Mucosa of rectum (tissue), 2 donors: Measurements from ENCODE around the gene DOCK10.

Source experiments
- H3K27ac ChIP-seq, 2 donors: one replicate each; pipeline ENCODE4 v1.7.0; 2013; ENCODE audit warnings: inconsistent platforms in 2 of 2, low read depth in 2 of 2, low read length in 2 of 2
- H3K27me3 ChIP-seq, 2 donors: one replicate each; pipeline ENCODE4 v1.7.0; 2013; ENCODE audit warnings: low read length in 2 of 2; ENCODE audit not compliant: control insufficient read depth in 2 of 2, insufficient read depth in 2 of 2
- H3K36me3 ChIP-seq, 2 donors: one replicate each; pipeline ENCODE4 v1.7.0; 2013; ENCODE audit warnings: low read length in 2 of 2; ENCODE audit not compliant: control insufficient read depth in 2 of 2, insufficient read depth in 2 of 2
- H3K4me1 ChIP-seq, 2 donors: one replicate each; pipeline ENCODE4 v1.7.0; 2013; ENCODE audit warnings: low read length in 2 of 2, mild to moderate bottlenecking in 1 of 2; ENCODE audit not compliant: control insufficient read depth in 2 of 2, insufficient read depth in 2 of 2
- H3K4me3 ChIP-seq, 2 donors: one replicate each; pipeline ENCODE4 v1.7.0; 2013; ENCODE audit warnings: low read length in 2 of 2
- H3K9ac ChIP-seq, 2 donors: one replicate each; pipeline ENCODE4 v1.7.0; 2013; ENCODE audit warnings: low read length in 2 of 2, low read depth in 1 of 2, mild to moderate bottlenecking in 1 of 2
- H3K9me3 ChIP-seq, 2 donors: one replicate each; pipeline ENCODE4 v1.7.0; 2013; ENCODE audit warnings: low read length in 2 of 2; ENCODE audit not compliant: control insufficient read depth in 2 of 2
- donor health status: healthy.
- donor health status: Normal muscosa, but diverticular disease.

Gene DOCK10

DNA sequence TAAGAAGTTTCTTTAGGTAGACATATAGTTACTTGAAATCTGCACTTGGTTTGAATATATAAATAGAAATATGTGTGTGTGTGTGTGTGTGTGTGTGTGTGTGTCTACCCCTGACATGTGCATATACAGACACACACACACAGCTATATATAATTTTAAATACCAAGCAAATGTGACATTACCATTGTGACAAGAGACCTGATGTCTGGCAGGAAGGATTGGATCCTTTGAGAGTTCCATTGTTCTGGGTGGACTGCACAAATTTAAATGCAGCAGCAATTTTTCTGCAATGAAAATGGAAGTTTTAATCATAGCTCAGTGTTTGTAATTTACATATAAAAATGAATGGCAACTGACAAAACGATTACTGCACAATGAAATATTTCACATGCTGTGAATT, 238.3 kb downstream of the DOCK10 start:
- Histone ChIP-seq H3K27me3 (no peaks in the 10 kb centered on the region), H3K36me3 (peaks cover 27 to 43% of the 10 kb centered on the region in 2 donors), H3K27ac (no peak overlapping the region), H3K4me1 (no peaks in the 10 kb centered on the region), H3K9ac (no peak overlapping the region), H3K9me3 (no peaks in the 10 kb centered on the region), H3K4me3 (no peak overlapping the region)

DNA sequence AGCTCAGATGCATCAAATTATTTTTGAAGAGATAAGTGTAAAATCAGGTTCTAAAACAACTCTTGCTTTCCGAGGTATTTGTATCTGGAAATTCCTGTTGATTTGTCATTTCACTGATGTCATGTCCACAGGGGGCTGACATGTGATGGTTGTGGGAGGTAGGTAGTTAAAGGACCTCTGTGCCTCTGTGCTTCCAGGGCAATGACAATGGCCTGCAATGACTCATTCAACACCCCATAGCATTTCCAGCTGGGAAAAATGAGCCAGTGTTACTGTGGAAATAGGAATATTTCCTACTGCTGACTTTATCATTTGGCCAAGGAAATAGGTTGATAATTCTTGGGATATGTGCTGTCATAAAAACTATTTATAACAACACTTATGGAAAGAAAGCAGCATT, 239.9 kb downstream of the DOCK10 start:
- H3K27me3 ChIP-seq: no peaks in the 10 kb centered on the region
- no peak overlapping the region for H3K4me3 ChIP-seq
- H3K9me3 ChIP-seq: no peaks in the 10 kb centered on the region
- H3K27ac ChIP-seq: no peak overlapping the region
- H3K4me1 ChIP-seq: no peaks in the 10 kb centered on the region
- no peak overlapping the region for H3K9ac ChIP-seq
- H3K36me3 ChIP-seq: peaks cover 27 to 45% of the 10 kb centered on the region in 2 donors

DNA sequence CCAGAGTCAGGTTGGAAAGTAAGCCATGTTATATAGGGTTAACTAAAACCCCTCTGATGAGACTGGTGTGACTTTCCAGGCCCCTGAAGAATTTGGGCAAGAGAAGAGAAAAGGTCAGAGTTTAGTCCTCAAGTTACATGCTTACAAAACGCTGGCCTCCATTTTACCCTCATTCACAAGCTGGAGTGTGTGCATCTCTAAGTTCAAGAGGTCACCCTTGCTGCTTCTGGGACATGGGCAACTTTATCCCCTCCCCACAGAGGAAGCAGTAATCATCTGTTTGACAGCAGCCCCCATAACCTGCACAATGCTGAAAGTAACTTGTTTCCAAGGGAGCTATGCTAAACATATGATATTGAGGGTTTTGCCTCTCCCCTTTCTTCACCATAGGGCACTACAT, 240.9 kb downstream of the DOCK10 start:
- Histone ChIP-seq H3K36me3 (peaks cover 33 to 43% of the 10 kb centered on the region in 2 donors), H3K9ac (no peak overlapping the region), H3K4me3 (no peak overlapping the region), H3K27ac (no peak overlapping the region), H3K9me3 (no peaks in the 10 kb centered on the region), H3K27me3 (no peaks in the 10 kb centered on the region), H3K4me1 (no peaks in the 10 kb centered on the region)

DNA sequence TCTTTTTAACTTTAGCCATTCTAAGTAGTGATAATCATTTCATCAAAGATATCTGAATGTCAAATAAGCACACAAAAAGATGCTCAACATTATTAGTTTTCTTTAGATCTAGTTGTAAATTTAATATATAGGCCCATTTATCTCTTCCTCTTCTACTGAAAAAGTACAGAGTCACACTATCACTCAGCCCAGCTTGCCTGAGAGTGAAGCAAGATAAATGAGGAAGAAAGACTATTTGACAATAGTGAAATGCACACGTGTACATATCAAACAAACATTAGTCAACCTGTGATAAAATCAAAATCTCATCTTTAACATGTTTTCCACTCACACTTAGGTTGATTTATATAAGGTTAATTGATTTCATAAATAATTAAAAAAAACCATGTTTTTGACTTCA, 242.6 kb downstream of the DOCK10 start:
- H3K27ac ChIP-seq: no peak overlapping the region
- no peaks in the 10 kb centered on the region for H3K4me1 ChIP-seq
- no peak overlapping the region for H3K4me3 ChIP-seq
- no peaks in the 10 kb centered on the region for H3K27me3 ChIP-seq
- peaks cover 29 to 38% of the 10 kb centered on the region in 2 donors for H3K36me3 ChIP-seq
- no peak overlapping the region for H3K9ac ChIP-seq
- H3K9me3 ChIP-seq: no peaks in the 10 kb centered on the region

DNA sequence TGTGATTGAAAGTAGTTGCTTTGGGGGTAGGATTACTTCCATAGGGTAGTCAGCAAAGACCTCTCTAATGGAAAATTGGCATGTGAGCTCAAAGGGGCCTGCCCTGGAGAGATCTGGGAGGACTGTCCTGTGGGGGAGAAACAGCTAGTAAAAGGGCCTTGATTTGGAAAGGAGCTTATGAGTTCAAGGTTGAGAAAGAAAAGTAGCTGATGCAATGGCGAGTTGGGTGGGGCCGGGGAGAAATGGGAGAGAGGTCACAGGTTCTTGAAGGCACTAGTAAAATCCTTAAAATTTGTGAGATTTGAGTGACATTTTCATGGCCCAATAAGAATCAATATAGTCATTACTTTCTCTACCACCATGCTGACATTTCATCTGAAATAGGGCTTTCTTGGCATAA, 244.1 kb downstream of the DOCK10 start:
- H3K4me3 ChIP-seq: no peak overlapping the region
- H3K9me3 ChIP-seq: no peaks in the 10 kb centered on the region
- H3K4me1 ChIP-seq: no peaks in the 10 kb centered on the region
- H3K9ac ChIP-seq: no peak overlapping the region
- H3K27me3 ChIP-seq: no peaks in the 10 kb centered on the region
- peaks cover 34 to 41% of the 10 kb centered on the region in 2 donors for H3K36me3 ChIP-seq
- no peak overlapping the region for H3K27ac ChIP-seq

DNA sequence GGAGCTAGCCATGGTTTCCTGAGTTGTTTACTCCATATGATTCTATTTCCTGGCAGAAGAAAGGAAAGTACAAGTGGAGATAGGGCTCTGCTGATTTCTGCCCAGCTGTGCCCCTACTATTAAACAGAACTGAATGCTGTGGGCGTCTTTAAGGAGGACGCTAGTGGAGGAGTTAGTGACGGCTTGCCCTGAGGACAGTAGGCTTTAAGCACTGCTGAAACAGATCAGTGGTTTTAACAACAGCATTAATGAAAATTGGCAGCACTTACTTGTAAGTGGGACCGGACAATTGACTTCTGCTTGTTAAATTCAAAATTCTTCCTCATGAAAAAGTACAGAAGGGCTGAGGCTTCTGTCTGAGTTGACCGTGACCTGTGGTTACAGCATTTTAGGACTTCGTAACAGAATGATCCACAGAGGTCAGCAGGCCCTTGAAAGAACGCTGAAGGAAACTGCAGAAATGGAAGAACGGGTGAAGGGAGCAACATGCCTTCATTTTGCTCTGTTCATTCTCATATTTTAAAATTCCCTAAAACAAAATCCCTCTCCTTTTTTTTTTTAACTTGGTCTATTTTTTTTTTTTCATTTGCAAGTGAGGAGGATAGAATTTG, 245.5 kb downstream of the DOCK10 start:
- H3K27ac ChIP-seq: no peak overlapping the region
- no peaks in the 10 kb centered on the region for H3K27me3 ChIP-seq
- H3K36me3 ChIP-seq: peaks cover 29% of the 10 kb centered on the region in 2 donors
- no peak overlapping the region for H3K4me3 ChIP-seq
- no peaks in the 10 kb centered on the region for H3K4me1 ChIP-seq
- no peak overlapping the region for H3K9ac ChIP-seq
- no peaks in the 10 kb centered on the region for H3K9me3 ChIP-seq

DNA sequence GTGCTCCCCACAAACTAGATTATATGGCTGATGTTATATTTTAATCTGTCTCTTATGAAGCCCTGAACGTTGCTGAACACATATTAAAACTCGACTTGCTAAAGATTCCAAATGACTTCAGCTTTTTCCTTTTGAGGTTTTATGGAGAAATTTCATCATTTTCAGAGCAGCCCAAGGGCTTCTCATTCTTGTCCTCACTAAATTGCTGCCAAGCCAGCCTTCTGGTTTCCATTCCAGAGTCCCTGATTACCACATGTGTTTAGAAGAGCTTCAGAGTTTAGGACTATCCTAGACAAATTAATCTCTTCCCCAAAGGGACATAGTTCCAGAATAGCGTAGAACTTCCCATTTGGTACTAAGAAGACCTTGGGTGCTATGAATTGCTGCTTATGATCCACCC, 248.3 kb downstream of the DOCK10 start:
- Histone ChIP-seq H3K4me1 (no peaks in the 10 kb centered on the region), H3K27me3 (no peaks in the 10 kb centered on the region), H3K9ac (no peak overlapping the region), H3K36me3 (peaks cover 26 to 27% of the 10 kb centered on the region in 2 donors), H3K9me3 (no peaks in the 10 kb centered on the region), H3K27ac (no peak overlapping the region), H3K4me3 (no peak overlapping the region)

DNA sequence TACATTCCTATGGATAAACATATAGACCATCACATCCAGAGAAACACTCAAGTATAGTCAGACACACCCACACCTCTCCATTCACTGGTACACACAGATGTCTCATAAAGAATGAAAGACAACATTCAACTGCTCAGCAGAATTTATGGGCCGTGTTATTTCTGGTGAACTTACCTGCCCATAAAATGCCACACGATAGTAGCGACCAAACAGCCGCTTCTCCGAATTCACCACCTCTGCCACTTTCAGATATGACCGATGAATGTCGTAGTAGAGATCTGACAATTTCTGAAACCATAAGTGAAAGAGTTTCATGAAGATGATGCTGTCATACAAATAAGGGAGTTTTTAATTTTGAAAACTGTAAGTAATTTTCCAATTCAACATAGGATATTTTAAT, 255.4 kb downstream of the DOCK10 start:
- H3K4me1 ChIP-seq: no peaks in the 10 kb centered on the region
- no peak overlapping the region for H3K4me3 ChIP-seq
- H3K9ac ChIP-seq: no peak overlapping the region
- peaks cover 5 to 20% of the 10 kb centered on the region in 2 donors for H3K36me3 ChIP-seq
- H3K9me3 ChIP-seq: no peaks in the 10 kb centered on the region
- no peak overlapping the region for H3K27ac ChIP-seq
- H3K27me3 ChIP-seq: no peaks in the 10 kb centered on the region

DNA sequence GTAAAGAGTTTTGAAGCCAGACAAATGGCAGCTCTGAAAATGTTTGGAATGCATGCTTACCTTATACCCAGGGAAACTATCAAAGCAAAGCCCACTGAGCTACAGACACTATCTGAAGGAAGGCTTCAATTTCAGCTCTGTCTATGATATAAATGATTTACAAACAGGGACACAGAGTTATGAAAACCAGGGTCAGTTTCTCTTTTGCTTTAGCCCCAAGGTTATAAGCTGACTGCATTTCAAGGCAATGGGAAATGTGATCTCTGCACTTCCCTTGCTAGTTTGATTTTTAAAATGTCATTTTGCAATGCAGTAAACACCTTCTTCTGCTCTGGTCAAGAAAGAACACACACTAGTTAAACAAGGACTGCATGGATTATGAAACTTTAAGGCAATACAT, 260.9 kb downstream of the DOCK10 start:
- no peak overlapping the region for H3K9ac ChIP-seq
- no peaks in the 10 kb centered on the region for H3K27me3 ChIP-seq
- H3K4me1 ChIP-seq: peaks cover 11 to 17% of the 10 kb centered on the region in 2 donors
- H3K9me3 ChIP-seq: no peaks in the 10 kb centered on the region
- H3K4me3 ChIP-seq: no peak overlapping the region
- no peak overlapping the region for H3K27ac ChIP-seq
- H3K36me3 ChIP-seq: peaks cover 0 to 3% of the 10 kb centered on the region in 2 donors

DNA sequence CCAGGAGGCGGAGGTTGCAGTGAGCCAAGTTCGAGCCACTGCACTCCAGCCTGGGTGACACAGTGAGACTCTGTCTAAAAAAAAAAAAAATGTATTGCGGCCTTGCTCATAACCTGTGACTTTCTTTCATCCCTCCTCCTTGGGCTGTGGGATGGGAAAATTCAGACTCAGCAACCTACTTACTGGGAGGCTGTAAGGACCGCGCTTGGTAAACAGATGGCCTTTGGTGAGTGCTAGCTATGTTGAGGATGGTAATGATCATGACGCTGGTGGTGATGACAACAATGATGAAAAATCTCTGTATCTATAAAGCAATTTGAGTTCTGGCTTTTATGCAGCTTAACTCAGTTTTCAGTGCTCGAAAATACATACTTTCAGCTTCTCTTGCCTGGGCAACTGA, 261.4 kb downstream of the DOCK10 start:
- Histone ChIP-seq H3K27me3 (no peaks in the 10 kb centered on the region), H3K27ac (no peak overlapping the region), H3K4me3 (no peak overlapping the region), H3K9ac (no peak overlapping the region), H3K9me3 (no peaks in the 10 kb centered on the region), H3K4me1 (peaks cover 17 to 22% of the 10 kb centered on the region in 2 donors), H3K36me3 (peaks cover 0 to 3% of the 10 kb centered on the region in 2 donors)

DNA sequence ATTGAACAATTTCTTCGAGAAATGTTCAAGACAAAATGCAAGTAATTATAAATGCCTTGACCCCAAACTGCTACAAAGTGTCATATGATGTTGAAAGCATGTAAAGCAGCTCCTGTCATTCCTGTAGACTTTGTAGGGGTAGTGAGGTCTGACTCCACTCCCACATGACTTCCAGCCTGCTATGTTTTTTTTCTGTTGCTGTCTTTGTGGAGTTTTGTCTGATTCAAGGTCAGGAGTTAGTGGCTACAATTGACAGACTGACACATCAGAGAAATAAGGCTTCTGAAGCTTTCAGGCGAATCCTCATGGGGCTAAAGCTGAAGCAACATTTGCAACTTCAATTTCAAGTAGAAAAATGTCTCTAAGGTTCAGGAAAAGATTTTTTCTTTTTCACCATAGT, 262.2 kb downstream of the DOCK10 start:
- Histone ChIP-seq H3K4me1 (peaks cover 17 to 22% of the 10 kb centered on the region in 2 donors), H3K9ac (no peak overlapping the region), H3K9me3 (no peaks in the 10 kb centered on the region), H3K4me3 (no peak overlapping the region), H3K27me3 (no peaks in the 10 kb centered on the region), H3K36me3 (peaks cover 0 to 3% of the 10 kb centered on the region in 2 donors), H3K27ac (no peak overlapping the region)
